Measurements from ENCODE around the gene KLHDC7B. TPM values are rescaled to one million over a fixed set of nuclear protein-coding genes. Genes with fewer than 3 reads are reported as not detected.

KLHDC7B gene
- total RNA-seq, 5 donors from 2014 or later (not counting 1 experiment from before 2014, with no cell fraction given) = 3.7 to 6.7 (median 5.4) TPM

DNA sequence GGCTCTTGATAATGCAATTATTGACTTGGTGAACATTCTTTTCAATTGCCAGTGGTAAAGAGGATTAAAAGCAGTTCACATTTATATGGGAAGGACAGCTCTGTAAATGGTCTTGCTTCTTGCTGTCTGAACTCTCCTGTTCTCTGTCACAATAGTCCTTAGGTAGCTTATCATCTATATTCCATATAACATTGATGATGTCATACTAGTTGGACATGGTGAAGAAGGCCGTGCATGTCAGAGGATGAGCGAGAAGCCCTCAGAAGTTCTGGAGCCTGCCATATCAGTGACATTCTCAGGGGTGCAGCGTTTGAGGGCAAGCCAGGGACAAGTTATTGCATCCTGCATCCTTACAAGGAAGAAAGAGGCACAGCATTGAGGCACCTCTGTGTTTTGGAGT lies 39.5 kb downstream of the KLHDC7B start:
- no peak overlapping the region for H3K27ac Mint-ChIP-seq
- DNase-seq = no peak
- H3K4me3 Mint-ChIP-seq = peak overlapping the region in 1 of 3 donors; percentile 39

DNA sequence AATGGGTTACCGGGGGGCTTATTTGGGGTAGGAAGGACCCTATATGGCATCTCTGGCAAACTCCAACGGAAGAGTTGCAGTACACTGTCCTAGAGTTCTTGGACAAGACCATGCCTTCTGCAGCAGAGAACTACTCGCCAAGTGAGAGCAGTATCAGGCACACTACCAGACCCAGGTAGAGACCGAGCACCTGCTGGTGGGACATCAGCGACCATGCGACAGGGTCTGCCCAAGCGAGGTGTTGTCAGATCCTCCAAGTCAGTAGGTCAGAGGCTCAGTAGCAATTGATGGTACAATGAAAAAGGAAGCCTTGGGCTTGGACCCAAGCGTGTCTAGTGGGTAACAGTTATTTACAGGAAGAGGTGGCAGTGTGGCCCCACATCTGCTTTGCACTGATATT lies 40.1 kb downstream of the KLHDC7B start:
- Histone ChIP-seq H3K4me3 (ENCODE audit: control insufficient read depth in 1 of 2, extremely low read depth in 1 of 2, low read length in 1 of 2) (no peak overlapping the region), H3K27ac (ENCODE audit: low read length) (no peak overlapping the region), H3K36me3 (ENCODE audit: control insufficient read depth in 2 of 2, extremely low read depth in 1 of 2, insufficient read depth in 1 of 2, low read length in 1 of 2) (no peaks in the 10 kb centered on the region), H3K27me3 (replicated peaks in 1 of 2; ENCODE audit: control insufficient read depth in 2 of 2, extremely low read depth in 1 of 2, insufficient read depth in 2 of 2, low read length in 1 of 2) (no peaks in the 10 kb centered on the region), H3K9me3 (no peaks in the 10 kb centered on the region), H3K4me1 (ENCODE audit: control insufficient read depth in 1 of 2, extremely low read depth in 1 of 2, insufficient read depth in 2 of 2, low read length in 2 of 2) (peaks cover 8 to 22% of the 10 kb centered on the region in 2 experiments)
- H3K4me3 Mint-ChIP-seq = no peak overlapping the region
- peaks cover 11 to 23% (median 15%) of the 10 kb centered on the region in 3 donors for H3K4me1 Mint-ChIP-seq
- H3K27ac Mint-ChIP-seq = no peak overlapping the region
- DNase-seq (no peak), ATAC-seq (replicated peaks in 1 of 4) (no peak)
- POLR2A ChIA-PET = no interaction called here
- no peaks in the 10 kb centered on the region for H3K27me3 Mint-ChIP-seq
- H3K9me3 Mint-ChIP-seq = no peaks in the 10 kb centered on the region
- WGBS (ENCODE audit: insufficient coverage) = 98% methylated on average over 7 of the region's 8 CpGs
- no peaks in the 10 kb centered on the region for H3K36me3 Mint-ChIP-seq
- CTCF ChIA-PET = no interaction called here

More for the DNA sequence above, 39.5 kb downstream of the KLHDC7B start:
- no peak overlapping the region for H3K27ac ChIP-seq (ENCODE audit: low read length)
- H3K36me3 Mint-ChIP-seq = peaks cover 3% of the 10 kb centered on the region
- ChIA-PET POLR2A (no interaction called here), CTCF (interaction anchor here in 1 of 2 donors (0.6 to 1.4 kb wide), 2 partner anchors 22 to 35 kb away, joined by 3 read pairs; partner anchors contain the start of gene SYCE3)
- H3K4me3 ChIP-seq (ENCODE audit: control insufficient read depth in 1 of 2, extremely low read depth in 1 of 2, low read length in 1 of 2) = no peak overlapping the region
- peaks cover 8 to 27% (median 19%) of the 10 kb centered on the region in 3 donors for H3K4me1 Mint-ChIP-seq
- 96% methylated on average over 3 of the region's 3 CpGs for WGBS (ENCODE audit: insufficient coverage)
- no peaks in the 10 kb centered on the region for H3K27me3 Mint-ChIP-seq
- peaks cover 8 to 22% of the 10 kb centered on the region in 2 experiments for H3K4me1 ChIP-seq (ENCODE audit: control insufficient read depth in 1 of 2, extremely low read depth in 1 of 2, insufficient read depth in 2 of 2, low read length in 2 of 2)
- no peaks in the 10 kb centered on the region for H3K27me3 ChIP-seq (replicated peaks in 1 of 2; ENCODE audit: control insufficient read depth in 2 of 2, extremely low read depth in 1 of 2, insufficient read depth in 2 of 2, low read length in 1 of 2)
- ATAC-seq (replicated peaks in 1 of 4) = no peak
- H3K36me3 ChIP-seq (ENCODE audit: control insufficient read depth in 2 of 2, extremely low read depth in 1 of 2, insufficient read depth in 1 of 2, low read length in 1 of 2) = peaks cover 0 to 2% of the 10 kb centered on the region in 2 donors
- H3K9me3 ChIP-seq = no peaks in the 10 kb centered on the region
- no peaks in the 10 kb centered on the region for H3K9me3 Mint-ChIP-seq

DNA sequence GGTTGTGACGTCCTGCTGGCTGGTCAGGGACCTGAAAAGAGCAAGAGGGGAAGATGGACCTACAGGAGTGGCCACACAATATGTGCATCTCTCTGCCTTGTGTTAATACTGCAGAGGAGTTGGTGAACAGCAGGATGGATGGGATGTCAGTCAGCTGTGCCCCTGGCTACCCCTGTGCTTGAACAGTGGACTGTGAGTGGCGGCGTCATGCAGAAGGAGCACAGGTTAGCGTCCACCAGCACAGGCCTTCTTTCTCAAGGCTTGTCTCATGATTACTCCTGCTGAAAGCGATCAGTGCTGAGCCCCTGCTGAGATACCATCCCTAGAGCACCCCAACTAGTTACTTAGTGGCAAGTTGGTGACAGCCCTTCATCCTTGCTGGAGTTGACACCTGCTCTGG lies 40.7 kb downstream of the KLHDC7B start:
- no peak overlapping the region for H3K4me3 ChIP-seq (ENCODE audit: control insufficient read depth in 1 of 2, extremely low read depth in 1 of 2, low read length in 1 of 2)
- no peak overlapping the region for H3K27ac ChIP-seq (ENCODE audit: low read length)
- ATAC-seq (replicated peaks in 1 of 4) = no peak
- H3K4me3 Mint-ChIP-seq = no peak overlapping the region
- 96% methylated on average over 3 of the region's 5 CpGs for WGBS (ENCODE audit: insufficient coverage)
- peaks cover 7 to 17% of the 10 kb centered on the region in 2 experiments for H3K4me1 ChIP-seq (ENCODE audit: control insufficient read depth in 1 of 2, extremely low read depth in 1 of 2, insufficient read depth in 2 of 2, low read length in 2 of 2)
- H3K4me1 Mint-ChIP-seq = peaks cover 12 to 17% (median 12%) of the 10 kb centered on the region in 3 donors
- H3K36me3 ChIP-seq (ENCODE audit: control insufficient read depth in 2 of 2, extremely low read depth in 1 of 2, insufficient read depth in 1 of 2, low read length in 1 of 2) = no peaks in the 10 kb centered on the region
- no peaks in the 10 kb centered on the region for H3K27me3 ChIP-seq (replicated peaks in 1 of 2; ENCODE audit: control insufficient read depth in 2 of 2, extremely low read depth in 1 of 2, insufficient read depth in 2 of 2, low read length in 1 of 2)
- no peaks in the 10 kb centered on the region for H3K27me3 Mint-ChIP-seq
- H3K36me3 Mint-ChIP-seq = peaks cover 4% of the 10 kb centered on the region
- ChIA-PET POLR2A (no interaction called here), CTCF (no interaction called here)
- H3K27ac Mint-ChIP-seq = no peak overlapping the region
- H3K9me3 Mint-ChIP-seq = no peaks in the 10 kb centered on the region
- no peaks in the 10 kb centered on the region for H3K9me3 ChIP-seq
- DNase-seq = no peak

DNA sequence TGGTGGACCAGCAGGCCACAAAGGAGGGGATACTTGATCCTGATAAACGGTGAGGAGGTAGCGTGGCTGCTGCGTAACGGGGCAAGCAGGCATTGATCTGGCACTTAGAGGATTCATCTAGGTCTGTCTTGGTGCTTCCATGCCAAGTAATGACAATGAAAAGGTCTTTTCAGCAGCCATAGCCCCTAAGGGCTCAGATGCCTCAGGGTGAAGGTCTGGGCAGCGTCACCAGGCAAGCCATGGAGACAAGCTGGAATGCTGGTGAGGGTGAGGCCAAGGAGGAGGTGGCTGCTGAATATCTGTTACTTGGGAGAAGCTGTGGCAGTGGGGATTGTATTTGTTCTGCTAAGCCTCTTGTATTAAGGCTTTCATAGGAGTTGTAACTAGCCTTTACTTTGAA lies 41.7 kb downstream of the KLHDC7B start:
- ChIA-PET POLR2A (no interaction called here), CTCF (interaction anchor here (0.6 to 0.9 kb wide), 2 partner anchors 17 to 62 kb away, joined by 3 read pairs; partner anchors contain the start of gene SCO2 (in 1 of the 2))
- DNase-seq (no peak), ATAC-seq (replicated peaks in 1 of 4) (no peak)
- Mint-ChIP-seq H3K27ac (no peak overlapping the region), H3K4me1 (peaks cover 9 to 12% (median 12%) of the 10 kb centered on the region in 3 donors), H3K9me3 (no peaks in the 10 kb centered on the region), H3K4me3 (no peak overlapping the region), H3K36me3 (peaks cover 11% of the 10 kb centered on the region), H3K27me3 (no peaks in the 10 kb centered on the region)
- no peaks in the 10 kb centered on the region for H3K9me3 ChIP-seq
- WGBS (ENCODE audit: insufficient coverage) = 94% methylated on average over 5 of the region's 5 CpGs
- H3K27me3 ChIP-seq (replicated peaks in 1 of 2; ENCODE audit: control insufficient read depth in 2 of 2, extremely low read depth in 1 of 2, insufficient read depth in 2 of 2, low read length in 1 of 2) = no peaks in the 10 kb centered on the region
- no peak overlapping the region for H3K4me3 ChIP-seq (ENCODE audit: control insufficient read depth in 1 of 2, extremely low read depth in 1 of 2, low read length in 1 of 2)
- H3K27ac ChIP-seq (ENCODE audit: low read length) = no peak overlapping the region
- H3K36me3 ChIP-seq (ENCODE audit: control insufficient read depth in 2 of 2, extremely low read depth in 1 of 2, insufficient read depth in 1 of 2, low read length in 1 of 2) = no peaks in the 10 kb centered on the region
- H3K4me1 ChIP-seq (ENCODE audit: control insufficient read depth in 1 of 2, extremely low read depth in 1 of 2, insufficient read depth in 2 of 2, low read length in 2 of 2) = peaks cover 3 to 9% of the 10 kb centered on the region in 2 experiments

DNA sequence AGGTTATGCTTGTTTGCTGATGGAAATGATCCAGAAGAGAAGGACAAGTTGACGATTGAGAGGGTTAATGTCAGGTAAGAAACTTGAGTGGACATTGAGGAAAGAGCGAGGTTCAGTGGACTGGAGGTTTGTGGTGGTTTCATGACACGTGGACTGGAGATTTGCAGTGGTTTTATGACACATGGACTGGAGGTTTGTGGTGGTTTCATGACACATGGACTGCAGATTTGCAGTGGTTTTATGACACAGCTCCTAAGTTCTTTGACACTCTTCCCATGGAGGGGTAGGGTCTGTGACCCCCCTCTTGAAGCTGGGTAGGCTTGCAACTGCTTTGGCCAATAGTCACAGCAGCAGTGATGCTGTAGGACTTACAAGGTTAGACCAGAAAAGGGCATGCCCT lies 49.5 kb downstream of the KLHDC7B start:
- no peak overlapping the region for H3K27ac ChIP-seq (ENCODE audit: low read length)

DNA sequence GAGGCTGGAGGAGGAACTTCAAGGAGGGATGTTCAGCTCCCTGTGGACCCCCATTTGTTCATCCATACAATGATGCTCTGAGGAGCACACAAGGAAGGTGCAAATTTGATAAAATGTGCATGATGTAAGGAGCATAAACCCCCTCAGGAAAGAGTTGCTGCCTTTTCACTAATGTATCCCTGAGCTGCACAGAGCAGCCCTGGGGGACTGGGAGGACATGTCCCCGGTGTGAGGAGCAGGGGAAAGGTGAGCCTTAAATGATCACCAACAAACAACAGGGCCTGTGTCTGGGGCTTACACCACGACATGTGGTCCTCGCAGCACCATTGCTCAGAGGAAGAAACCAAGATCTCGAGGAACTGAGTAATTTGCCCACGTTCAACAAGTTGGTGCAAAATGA lies 51.4 kb downstream of the KLHDC7B start:
- ChIA-PET CTCF (no interaction called here), POLR2A (no interaction called here)
- no peak overlapping the region for H3K4me3 Mint-ChIP-seq
- 95% methylated on average over 4 of the region's 5 CpGs for WGBS (ENCODE audit: insufficient coverage)
- DNase-seq (no peak), ATAC-seq (replicated peaks in 1 of 4) (no peak)
- H3K27me3 Mint-ChIP-seq = peaks cover 10 to 23% of the 10 kb centered on the region in 2 donors
- Histone ChIP-seq H3K27me3 (replicated peaks in 1 of 2; ENCODE audit: control insufficient read depth in 2 of 2, extremely low read depth in 1 of 2, insufficient read depth in 2 of 2, low read length in 1 of 2) (peaks cover 2 to 37% of the 10 kb centered on the region in 2 experiments), H3K4me3 (ENCODE audit: control insufficient read depth in 1 of 2, extremely low read depth in 1 of 2, low read length in 1 of 2) (no peak overlapping the region), H3K36me3 (ENCODE audit: control insufficient read depth in 2 of 2, extremely low read depth in 1 of 2, insufficient read depth in 1 of 2, low read length in 1 of 2) (no peaks in the 10 kb centered on the region), H3K4me1 (ENCODE audit: control insufficient read depth in 1 of 2, extremely low read depth in 1 of 2, insufficient read depth in 2 of 2, low read length in 2 of 2) (peaks cover 0 to 8% of the 10 kb centered on the region in 2 experiments), H3K27ac (ENCODE audit: low read length) (no peak overlapping the region), H3K9me3 (no peaks in the 10 kb centered on the region)
- peaks cover 17% of the 10 kb centered on the region for H3K36me3 Mint-ChIP-seq
- no peaks in the 10 kb centered on the region for H3K9me3 Mint-ChIP-seq
- H3K4me1 Mint-ChIP-seq = peaks cover 7 to 11% (median 8%) of the 10 kb centered on the region in 3 donors
- H3K27ac Mint-ChIP-seq = no peak overlapping the region

More for the DNA sequence above, 49.5 kb downstream of the KLHDC7B start:
- DNase-seq = no peak
- H3K4me1 ChIP-seq (ENCODE audit: control insufficient read depth in 1 of 2, extremely low read depth in 1 of 2, insufficient read depth in 2 of 2, low read length in 2 of 2) = peaks cover 0 to 4% of the 10 kb centered on the region in 2 experiments
- ChIA-PET CTCF (interaction anchor here in 1 of 2 donors (0.6 kb wide), 1 partner anchor 95 kb away, joined by 3 read pairs; no protein-coding TSS in a partner anchor), POLR2A (no interaction called here)
- H3K4me1 Mint-ChIP-seq = peaks cover 5 to 6% (median 5%) of the 10 kb centered on the region in 3 donors
- no peak overlapping the region for H3K4me3 ChIP-seq (ENCODE audit: control insufficient read depth in 1 of 2, extremely low read depth in 1 of 2, low read length in 1 of 2)
- peaks cover 25% of the 10 kb centered on the region for H3K36me3 Mint-ChIP-seq
- H3K27ac Mint-ChIP-seq = no peak overlapping the region
- no peaks in the 10 kb centered on the region for H3K36me3 ChIP-seq (ENCODE audit: control insufficient read depth in 2 of 2, extremely low read depth in 1 of 2, insufficient read depth in 1 of 2, low read length in 1 of 2)
- no peaks in the 10 kb centered on the region for H3K9me3 Mint-ChIP-seq
- WGBS (ENCODE audit: insufficient coverage) = 74% methylated on average over 2 of the region's 3 CpGs
- H3K27me3 ChIP-seq (replicated peaks in 1 of 2; ENCODE audit: control insufficient read depth in 2 of 2, extremely low read depth in 1 of 2, insufficient read depth in 2 of 2, low read length in 1 of 2) = peaks cover 0 to 25% of the 10 kb centered on the region in 2 experiments
- peaks cover 4 to 16% of the 10 kb centered on the region in 2 donors for H3K27me3 Mint-ChIP-seq
- no peaks in the 10 kb centered on the region for H3K9me3 ChIP-seq
- ATAC-seq (replicated peaks in 1 of 4) = no peak
- no peak overlapping the region for H3K4me3 Mint-ChIP-seq

Data from T-cell (primary cell).